ENCODE results near the gene UMODL1. TPM values are rescaled to one million over a fixed set of nuclear protein-coding genes. Genes with fewer than 3 reads are reported as not detected.

UMODL1 gene
- total RNA-seq, 3 donors from 2014 or later (not counting 1 experiment from before 2014, with no cell fraction given) = 0.14 to 0.28 TPM; not detected in 1

DNA sequence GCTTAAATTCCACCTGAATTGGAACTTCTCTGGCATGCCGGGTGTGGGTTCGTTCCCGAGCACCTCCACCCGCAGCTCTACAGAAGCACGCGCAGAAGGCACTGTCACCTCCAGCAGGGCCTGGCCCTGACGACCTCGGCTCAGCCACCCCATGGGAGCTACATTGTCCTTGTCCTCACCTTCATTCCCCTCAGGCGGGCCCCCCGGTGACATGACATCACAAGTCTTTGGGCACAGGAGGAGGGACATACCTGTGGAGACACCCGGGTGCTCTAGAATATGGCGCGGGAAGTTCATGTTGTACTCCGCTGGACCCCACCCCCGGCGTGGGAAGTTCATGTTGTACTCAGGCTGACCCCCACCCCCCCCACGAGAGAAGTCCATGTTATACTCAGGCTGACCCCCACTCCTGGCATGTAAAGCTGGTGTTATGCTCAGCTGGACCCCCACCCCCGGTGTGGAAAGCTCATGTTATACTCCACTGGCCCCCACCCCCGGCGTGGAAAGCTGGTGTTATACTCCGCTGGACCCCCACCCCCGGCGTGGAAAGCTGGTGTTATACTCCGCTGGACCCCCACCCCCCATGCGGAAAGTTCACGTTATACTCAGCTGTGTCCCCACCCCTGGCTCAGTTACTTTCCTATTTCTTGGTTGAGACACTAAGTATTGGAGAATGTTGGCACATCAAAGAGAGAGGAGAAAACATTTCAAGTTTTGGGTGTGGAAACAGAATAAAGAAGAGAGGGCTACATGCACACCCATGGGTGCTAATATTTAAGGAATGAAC, 37.6 kb downstream of the UMODL1 start:
- TF ChIP-seq, protein P1, sequence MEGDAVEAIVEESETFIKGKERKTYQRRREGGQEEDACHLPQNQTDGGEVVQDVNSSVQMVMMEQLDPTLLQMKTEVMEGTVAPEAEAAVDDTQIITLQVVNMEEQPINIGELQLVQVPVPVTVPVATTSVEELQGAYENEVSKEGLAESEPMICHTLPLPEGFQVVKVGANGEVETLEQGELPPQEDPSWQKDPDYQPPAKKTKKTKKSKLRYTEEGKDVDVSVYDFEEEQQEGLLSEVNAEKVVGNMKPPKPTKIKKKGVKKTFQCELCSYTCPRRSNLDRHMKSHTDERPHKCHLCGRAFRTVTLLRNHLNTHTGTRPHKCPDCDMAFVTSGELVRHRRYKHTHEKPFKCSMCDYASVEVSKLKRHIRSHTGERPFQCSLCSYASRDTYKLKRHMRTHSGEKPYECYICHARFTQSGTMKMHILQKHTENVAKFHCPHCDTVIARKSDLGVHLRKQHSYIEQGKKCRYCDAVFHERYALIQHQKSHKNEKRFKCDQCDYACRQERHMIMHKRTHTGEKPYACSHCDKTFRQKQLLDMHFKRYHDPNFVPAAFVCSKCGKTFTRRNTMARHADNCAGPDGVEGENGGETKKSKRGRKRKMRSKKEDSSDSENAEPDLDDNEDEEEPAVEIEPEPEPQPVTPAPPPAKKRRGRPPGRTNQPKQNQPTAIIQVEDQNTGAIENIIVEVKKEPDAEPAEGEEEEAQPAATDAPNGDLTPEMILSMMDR (IDR thresholded peaks at IDR 0.05) = no peak
- H3K36me3 Mint-ChIP-seq = no peaks in the 10 kb centered on the region
- intact Hi-C loops (cut with micrococcal nuclease) = no loop called here
- no peaks in the 10 kb centered on the region for H3K4me1 Mint-ChIP-seq
- no peak for DNase-seq
- H3K27ac Mint-ChIP-seq = no peak overlapping the region
- ATAC-seq = no peak
- Histone ChIP-seq H3K4me3 (ENCODE audit: low read length) (no peak overlapping the region), H3K4me1 (ENCODE audit: control insufficient read depth, insufficient read depth, low read length) (peaks cover 13% of the 10 kb centered on the region), H3K27me3 (ENCODE audit: control insufficient read depth, insufficient read depth, low read length) (no peaks in the 10 kb centered on the region), H3K36me3 (ENCODE audit: control insufficient read depth, insufficient read depth, low read length) (no peaks in the 10 kb centered on the region), H3K27ac (ENCODE audit: low read length) (no peak overlapping the region), H3K9me3 (ENCODE audit: control insufficient read depth, insufficient read depth, low read length) (no peaks in the 10 kb centered on the region)
- WGBS (ENCODE audit: insufficient coverage) = 56% methylated on average over 20 of the region's 26 CpGs
- no peak overlapping the region for H3K4me3 Mint-ChIP-seq
- H3K27me3 Mint-ChIP-seq (ENCODE audit: low read depth in 2 of 2) = peaks cover 27 to 34% of the 10 kb centered on the region in 2 donors
- H3K9me3 Mint-ChIP-seq = no peaks in the 10 kb centered on the region

DNA sequence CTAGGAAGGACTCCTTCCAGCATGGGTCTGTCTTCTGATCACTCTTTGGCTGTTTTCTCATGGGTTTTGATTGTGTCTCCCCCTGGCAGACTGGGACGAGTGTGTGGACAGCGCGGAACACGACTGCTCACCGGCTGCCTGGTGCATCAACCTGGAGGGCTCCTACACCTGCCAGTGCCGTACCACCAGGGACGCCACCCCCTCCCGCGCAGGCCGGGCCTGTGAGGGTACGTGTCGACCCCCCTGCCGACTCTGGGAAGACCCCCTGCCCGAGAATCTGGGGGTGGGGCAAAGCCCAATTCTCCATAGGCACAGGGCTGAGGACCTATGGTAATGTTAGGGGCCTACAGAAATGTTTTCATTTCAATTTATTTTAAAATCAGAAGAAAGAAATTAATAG, 38.4 kb downstream of the UMODL1 start:
- Mint-ChIP-seq H3K9me3 (no peaks in the 10 kb centered on the region), H3K27me3 (ENCODE audit: low read depth in 2 of 2) (peaks cover 32 to 34% of the 10 kb centered on the region in 2 donors), H3K4me1 (peaks cover 3 to 5% of the 10 kb centered on the region in 2 donors), H3K27ac (no peak overlapping the region), H3K4me3 (no peak overlapping the region), H3K36me3 (no peaks in the 10 kb centered on the region)
- ATAC-seq (no peak), DNase-seq (no peak)
- H3K9me3 ChIP-seq (ENCODE audit: control insufficient read depth, insufficient read depth, low read length) = no peaks in the 10 kb centered on the region
- H3K27ac ChIP-seq (ENCODE audit: low read length) = no peak overlapping the region
- intact Hi-C loops (cut with micrococcal nuclease) = no loop called here
- H3K4me1 ChIP-seq (ENCODE audit: control insufficient read depth, insufficient read depth, low read length) = peaks cover 13% of the 10 kb centered on the region
- TF ChIP-seq, protein P1 (IDR thresholded peaks at IDR 0.05) = no peak
- no peak overlapping the region for H3K4me3 ChIP-seq (ENCODE audit: low read length)
- H3K27me3 ChIP-seq (ENCODE audit: control insufficient read depth, insufficient read depth, low read length) = no peaks in the 10 kb centered on the region
- H3K36me3 ChIP-seq (ENCODE audit: control insufficient read depth, insufficient read depth, low read length) = no peaks in the 10 kb centered on the region
- WGBS (ENCODE audit: insufficient coverage) = 89% methylated on average over 14 of the region's 14 CpGs

DNA sequence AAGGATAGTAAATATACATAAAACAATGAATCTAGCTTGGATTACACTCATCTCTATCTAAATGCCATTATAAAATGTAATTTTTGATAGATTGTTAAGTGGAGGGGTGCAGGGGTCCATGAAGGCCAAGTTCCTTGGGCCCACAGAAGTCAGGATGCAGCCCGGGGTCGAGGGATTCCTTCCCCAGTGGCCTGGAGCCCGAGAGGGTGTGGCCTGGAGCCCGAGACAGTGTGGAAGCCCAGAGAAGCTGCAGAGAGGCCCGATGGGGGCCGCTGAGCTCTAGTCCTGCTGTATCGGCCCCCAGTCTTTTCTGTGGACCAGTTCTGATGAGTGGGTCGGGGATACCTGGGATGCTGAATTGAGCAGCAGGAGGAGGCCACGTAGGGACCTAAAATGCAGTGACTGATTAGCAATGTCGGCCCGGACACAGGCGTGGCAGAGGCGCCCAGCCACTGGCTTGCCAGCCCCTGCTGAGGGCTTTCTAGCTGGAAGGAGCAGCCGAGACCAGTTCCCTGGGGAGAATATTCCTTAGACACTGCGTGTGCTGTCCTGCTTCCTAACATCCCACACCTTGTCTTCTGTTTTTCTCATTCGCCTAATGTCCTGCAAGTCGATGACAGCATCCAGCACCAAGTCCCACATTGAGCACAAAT, 38.9 kb downstream of the UMODL1 start:
- Mint-ChIP-seq H3K4me1 (peaks cover 4 to 7% of the 10 kb centered on the region in 2 donors), H3K9me3 (no peaks in the 10 kb centered on the region), H3K27ac (no peak overlapping the region), H3K36me3 (no peaks in the 10 kb centered on the region), H3K27me3 (ENCODE audit: low read depth in 2 of 2) (peaks cover 33% of the 10 kb centered on the region in 2 donors), H3K4me3 (no peak overlapping the region)
- Histone ChIP-seq H3K36me3 (ENCODE audit: control insufficient read depth, insufficient read depth, low read length) (no peaks in the 10 kb centered on the region), H3K4me1 (ENCODE audit: control insufficient read depth, insufficient read depth, low read length) (peaks cover 13% of the 10 kb centered on the region), H3K27ac (ENCODE audit: low read length) (no peak overlapping the region), H3K27me3 (ENCODE audit: control insufficient read depth, insufficient read depth, low read length) (no peaks in the 10 kb centered on the region), H3K4me3 (ENCODE audit: low read length) (no peak overlapping the region), H3K9me3 (ENCODE audit: control insufficient read depth, insufficient read depth, low read length) (no peaks in the 10 kb centered on the region)
- DNase-seq (no peak), ATAC-seq (no peak)
- 81% methylated on average over 17 of the region's 17 CpGs for WGBS (ENCODE audit: insufficient coverage)
- intact Hi-C loops (cut with micrococcal nuclease) = loop anchor here (10.0 kb wide), 1 partner anchor 495 kb away; no protein-coding TSS in a partner anchor
- TF ChIP-seq, protein P1 (IDR thresholded peaks at IDR 0.05) = no peak
